Hepatocyte (in vitro differentiated cells): ENCODE measurements around the gene FIS1.

Experiments
- CTCF ChIP-seq: fragments of 200-600 bp; sonication (generic); IDR thresholded peaks from 2 replicates; pipeline ENCODE4 v1.5.1; 2016; ENCODE audit warnings: antibody characterized with exemption, mild to moderate bottlenecking; ENCODE audit not compliant: poor library complexity
- EZH2 ChIP-seq: fragments of 200-600 bp; sonication (generic); IDR thresholded peaks from 2 replicates; pipeline ENCODE4 v1.6.1; 2016; ENCODE audit warnings: antibody characterized with exemption, mild to moderate bottlenecking, borderline replicate concordance
- EZH2phosphoT487 ChIP-seq: fragments of 200-600 bp; sonication (generic); IDR thresholded peaks from one replicate; pipeline ENCODE4 v1.6.1; 2018; ENCODE audit warnings: antibody characterized with exemption, mild to moderate bottlenecking, low read depth, moderate library complexity; ENCODE audit not compliant: unreplicated experiment, severe bottlenecking

DNA sequence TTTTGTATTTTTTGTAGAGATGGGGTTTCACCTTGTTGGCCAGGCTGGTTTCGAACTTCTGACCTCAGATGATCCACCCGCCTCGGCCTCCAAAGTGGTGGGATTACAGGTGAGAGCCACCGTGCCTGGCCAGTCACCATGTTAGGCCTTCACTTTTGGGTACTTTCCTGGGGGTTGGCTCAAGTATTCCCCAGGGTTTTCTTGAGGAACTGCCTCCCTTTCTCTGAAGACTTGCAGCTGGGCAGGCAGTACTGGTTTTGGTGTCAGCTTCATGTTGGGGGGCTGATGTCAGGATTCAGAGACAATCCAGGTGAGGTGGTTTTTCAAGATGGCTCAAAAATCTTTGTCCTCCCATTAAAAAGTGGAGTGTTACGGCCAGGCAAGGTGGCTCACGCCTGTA lies 19.2 kb downstream of the FIS1 start:
- TF ChIP-seq EZH2 (no peak), CTCF (no peak), EZH2phosphoT487 (no peak)
